ENCODE measurements around the gene KIAA0930. TPM values are rescaled to one million over a fixed set of nuclear protein-coding genes. Genes with fewer than 3 reads are reported as not detected.
A peak's percentile ranks its signal among the peaks of the same experiment; 100 is the strongest.

Gene KIAA0930
- total RNA-seq, 1 donor from 2014 or later: 21.6 TPM

- intact Hi-C loops (cut with DNase I): loop anchor here (10.0 kb wide), 1 partner anchor 75 kb away; the partner anchor contains the start of gene NUP50
- no peak for DNase-seq (ENCODE audit: low spot score)
These were observed 437 bp downstream of the KIAA0930 start for GRCh38 chr22:45240104-45240809.

DNA sequence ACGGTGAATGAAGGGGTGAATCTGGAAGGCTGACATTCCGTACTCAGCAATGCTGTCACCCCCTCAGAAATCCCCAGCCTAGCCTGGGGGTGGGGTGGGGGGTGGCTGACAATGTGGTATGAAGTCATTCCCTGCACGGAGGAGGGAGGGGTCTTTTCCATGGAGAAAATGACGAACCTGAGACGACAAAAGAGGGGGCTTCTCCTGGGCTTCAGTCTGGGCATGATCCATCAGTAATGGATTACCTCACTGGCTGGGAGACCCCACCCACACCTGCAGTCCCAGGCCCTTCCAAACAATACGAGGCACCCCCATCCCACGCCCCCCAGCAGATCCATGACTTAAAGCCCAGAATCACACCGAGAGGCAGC, 1.0 kb downstream of the KIAA0930 start:
- no peak for DNase-seq (ENCODE audit: low spot score)
- intact Hi-C loops (cut with DNase I): loop anchor here (10.0 kb wide), 1 partner anchor 75 kb away; the partner anchor contains the start of gene NUP50

GRCh38 chr22:45238957-45239680, 1.6 kb downstream of the KIAA0930 start:
- intact Hi-C loops (cut with DNase I): no loop called here
- DNase-seq (ENCODE audit: low spot score): no peak

DNA sequence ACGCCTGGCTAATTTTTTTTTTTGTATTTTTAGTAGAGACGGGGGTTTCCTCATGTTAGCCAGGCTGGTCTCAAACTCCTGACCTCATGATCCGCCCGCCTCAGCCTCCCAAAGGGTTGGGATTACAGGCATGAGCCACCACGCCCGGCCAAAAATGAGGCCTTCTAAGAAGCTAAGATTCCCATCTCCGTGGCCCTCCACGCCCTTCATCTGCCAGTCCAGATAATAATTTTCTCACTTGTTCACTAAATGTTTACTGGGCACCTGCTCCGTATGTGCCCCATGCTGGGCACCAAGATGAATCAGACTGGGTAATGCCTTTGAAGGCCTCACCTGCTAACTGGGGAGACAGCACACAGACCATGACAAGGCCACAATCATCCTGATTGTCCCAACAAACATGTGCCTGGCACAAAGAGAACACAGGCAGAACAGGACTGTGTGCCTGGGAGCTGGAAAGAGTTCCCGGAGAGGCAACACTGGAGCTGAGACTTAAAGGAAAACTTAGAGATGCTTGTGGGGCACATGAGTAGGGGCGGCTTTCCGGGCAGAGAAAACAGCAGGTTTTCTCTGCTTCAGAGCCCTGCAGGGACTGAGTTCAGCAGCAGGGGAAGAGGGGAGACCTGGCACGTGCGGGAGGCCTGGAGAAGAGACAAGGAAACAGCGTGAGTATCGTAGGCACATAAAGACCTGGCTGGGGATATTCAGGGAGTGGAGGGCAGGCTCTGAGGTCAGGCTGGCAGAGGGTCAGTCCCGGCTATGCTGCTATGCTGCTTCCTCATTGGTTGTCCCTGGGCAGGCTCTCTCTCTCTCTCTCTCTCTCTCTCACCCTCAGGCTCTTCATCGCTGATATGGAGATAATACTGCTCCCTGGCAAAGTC, 2.4 kb downstream of the KIAA0930 start:
- intact Hi-C loops (cut with DNase I): no loop called here
- DNase-seq (ENCODE audit: low spot score): no peak

DNA sequence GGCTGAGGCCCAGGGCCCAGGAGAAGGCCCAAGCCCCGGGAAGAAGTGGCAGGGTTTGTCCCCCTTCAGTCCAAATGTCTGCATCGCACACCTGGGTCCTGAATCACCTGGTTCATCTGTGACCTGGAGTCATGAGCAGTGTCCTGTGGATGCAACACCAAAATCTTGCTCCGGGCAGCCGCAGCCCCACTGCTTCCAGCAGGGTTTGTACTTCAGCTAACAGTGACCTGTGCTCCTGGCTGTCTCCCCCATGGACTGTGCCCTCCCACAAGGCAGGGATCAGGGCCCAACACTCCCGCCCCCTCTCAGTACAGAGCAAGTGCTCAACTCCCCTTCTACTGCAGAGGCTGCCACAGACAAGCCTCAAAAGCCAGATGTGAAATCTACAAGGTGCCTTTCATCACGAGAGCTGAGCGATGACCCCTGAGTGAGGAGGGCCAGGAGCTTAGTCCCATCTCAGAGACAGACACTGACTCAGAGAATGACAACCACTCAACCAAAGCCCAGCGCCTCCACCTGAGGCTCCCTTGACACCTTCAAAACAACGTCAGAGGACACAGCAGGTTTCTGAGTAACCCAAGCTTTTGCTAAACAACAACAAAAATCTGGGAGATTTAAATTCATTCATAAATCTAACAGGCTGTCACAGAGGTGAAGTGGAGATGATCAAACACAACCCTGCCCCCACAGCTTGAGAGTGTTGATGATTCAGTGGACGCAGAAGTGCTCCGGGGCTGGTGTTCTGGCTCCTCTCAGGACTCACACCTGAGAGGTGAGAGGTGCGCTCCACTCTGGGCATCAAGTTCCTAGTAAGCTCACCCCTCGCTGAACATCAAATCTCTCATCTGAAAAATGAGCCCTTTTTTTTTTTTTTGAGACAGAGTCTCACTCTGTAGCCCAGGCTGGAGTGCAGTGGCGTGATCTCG, 3.4 kb downstream of the KIAA0930 start:
- intact Hi-C loops (cut with DNase I): no loop called here

GRCh38 chr22:45235851-45236342, 4.8 kb downstream of the KIAA0930 start:
- intact Hi-C loops (cut with DNase I): no loop called here
- DNase-seq (ENCODE audit: low spot score): no peak

More for the DNA sequence above, 3.4 kb downstream of the KIAA0930 start:
- no peak for DNase-seq (ENCODE audit: low spot score)

DNA sequence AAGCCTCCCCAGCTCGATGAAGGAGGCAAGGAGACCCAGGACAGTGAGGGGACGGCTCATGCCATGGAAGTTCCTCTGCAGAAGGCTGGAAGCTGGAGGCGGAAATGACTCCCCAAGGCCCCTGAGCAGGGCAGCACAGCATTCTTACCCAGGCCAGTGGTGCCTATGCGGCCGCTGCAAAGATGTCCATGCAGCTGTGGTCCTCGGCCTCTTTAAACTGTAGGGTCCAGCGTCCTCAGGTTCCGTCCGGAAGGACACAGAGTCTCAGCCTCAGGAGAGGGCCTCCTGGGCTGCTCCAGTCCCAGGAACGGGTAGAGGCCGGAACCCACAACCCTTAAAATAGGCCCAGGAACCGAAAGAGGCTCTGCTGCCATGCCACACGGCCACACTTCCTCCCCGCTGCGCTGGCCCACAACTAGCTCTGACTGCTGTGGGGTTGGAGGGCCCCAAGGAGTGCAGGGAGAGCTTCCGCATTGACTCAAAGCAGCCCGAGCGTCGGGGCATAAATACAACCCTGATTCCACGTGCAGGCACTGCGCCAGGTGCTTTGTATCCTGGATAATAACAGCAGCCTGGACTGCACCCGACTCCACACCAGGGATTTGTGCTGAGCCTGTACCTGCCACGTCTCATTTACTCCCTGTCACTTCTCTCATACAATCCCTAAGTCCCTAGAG, 5.5 kb downstream of the KIAA0930 start:
- intact Hi-C loops (cut with DNase I): no loop called here
- DNase-seq (ENCODE audit: low spot score): peak; percentile 86

DNA sequence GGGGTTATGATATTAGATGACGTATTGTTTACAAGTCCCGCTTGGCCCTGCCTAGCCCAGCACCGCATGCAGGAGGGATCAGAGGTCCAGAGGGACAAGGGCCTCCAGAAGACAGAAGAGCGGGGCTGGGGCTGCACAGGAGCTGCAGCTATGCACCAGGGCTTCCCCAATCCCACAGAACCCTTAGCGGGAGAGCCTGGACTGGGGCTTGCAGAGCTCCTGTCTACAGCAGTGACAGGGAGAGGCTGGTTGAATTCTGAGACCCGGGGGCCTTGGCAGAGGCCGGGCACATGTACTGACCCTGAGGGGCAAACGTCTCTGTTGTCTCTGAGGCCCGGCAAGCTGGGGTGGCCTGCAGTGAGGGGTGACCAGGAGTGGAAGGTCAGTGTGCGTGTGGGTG, 6.9 kb downstream of the KIAA0930 start:
- no peak for DNase-seq (ENCODE audit: low spot score)
- intact Hi-C loops (cut with DNase I): no loop called here

DNA sequence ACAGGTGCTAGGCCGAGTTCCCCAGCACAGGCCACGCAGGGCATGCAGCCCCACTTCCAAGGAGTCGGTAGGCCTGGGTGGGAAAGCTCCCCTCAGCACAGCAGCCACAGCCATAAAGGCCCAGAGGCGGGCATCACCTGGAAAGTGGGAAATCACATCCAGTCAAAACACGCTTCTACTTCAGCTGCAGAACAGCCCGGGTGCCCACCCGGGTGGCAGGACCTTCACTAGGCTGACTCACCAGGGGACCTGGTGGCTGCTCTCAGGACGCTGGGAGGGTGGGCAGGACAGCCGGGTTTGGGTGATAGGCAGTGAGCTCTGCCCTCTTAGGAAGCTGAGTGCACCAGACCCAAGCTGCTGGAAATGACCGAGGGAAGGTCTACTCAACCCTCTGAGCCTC, 7.3 kb downstream of the KIAA0930 start:
- intact Hi-C loops (cut with DNase I): no loop called here

GRCh38 chr22:45231293-45231692, 9.4 kb downstream of the KIAA0930 start:
- no peak for DNase-seq (ENCODE audit: low spot score)
- intact Hi-C loops (cut with DNase I): no loop called here

More for the DNA sequence above, 7.3 kb downstream of the KIAA0930 start:
- no peak for DNase-seq (ENCODE audit: low spot score)

DNA sequence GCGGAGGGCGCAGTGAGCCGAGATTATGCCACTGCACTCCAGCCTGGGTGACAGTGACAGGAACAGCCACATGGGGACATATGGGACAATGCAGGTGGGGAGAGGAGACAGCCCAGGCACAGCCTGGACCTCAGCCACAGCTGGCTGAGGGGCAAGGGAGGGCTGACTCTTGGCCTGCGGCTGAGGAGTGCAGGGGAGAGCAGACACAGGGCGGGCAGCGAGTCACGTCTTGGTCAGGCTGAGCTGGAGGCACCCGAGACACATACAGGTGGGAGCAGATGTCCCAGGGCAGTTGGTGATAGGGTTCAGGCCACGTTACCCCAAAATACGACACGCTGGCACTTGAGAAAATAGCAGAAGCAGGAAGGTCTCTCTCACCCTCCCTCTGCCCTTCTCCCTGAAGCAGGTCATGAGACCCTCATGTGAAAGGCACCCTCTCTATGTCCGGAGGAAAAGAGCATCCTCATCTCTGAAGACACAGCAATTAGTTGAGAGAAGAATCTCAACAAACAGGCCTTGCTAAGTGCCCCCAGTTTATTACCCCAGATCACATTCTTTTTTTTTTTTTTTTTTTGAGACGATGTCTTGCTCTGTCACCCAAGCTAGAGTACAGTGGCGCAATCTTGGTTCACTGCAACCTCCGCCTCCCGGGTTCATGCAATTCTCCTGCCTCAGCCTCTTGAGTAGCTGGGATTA, 10.5 kb downstream of the KIAA0930 start:
- DNase-seq (ENCODE audit: low spot score): no peak
- intact Hi-C loops (cut with DNase I): no loop called here

- DNase-seq (ENCODE audit: low spot score): no peak
- intact Hi-C loops (cut with DNase I): no loop called here
These were observed 11.5 kb downstream of the KIAA0930 start for GRCh38 chr22:45229181-45229580.

GRCh38 chr22:45228401-45228754, 12.3 kb downstream of the KIAA0930 start:
- intact Hi-C loops (cut with DNase I): no loop called here

DNA sequence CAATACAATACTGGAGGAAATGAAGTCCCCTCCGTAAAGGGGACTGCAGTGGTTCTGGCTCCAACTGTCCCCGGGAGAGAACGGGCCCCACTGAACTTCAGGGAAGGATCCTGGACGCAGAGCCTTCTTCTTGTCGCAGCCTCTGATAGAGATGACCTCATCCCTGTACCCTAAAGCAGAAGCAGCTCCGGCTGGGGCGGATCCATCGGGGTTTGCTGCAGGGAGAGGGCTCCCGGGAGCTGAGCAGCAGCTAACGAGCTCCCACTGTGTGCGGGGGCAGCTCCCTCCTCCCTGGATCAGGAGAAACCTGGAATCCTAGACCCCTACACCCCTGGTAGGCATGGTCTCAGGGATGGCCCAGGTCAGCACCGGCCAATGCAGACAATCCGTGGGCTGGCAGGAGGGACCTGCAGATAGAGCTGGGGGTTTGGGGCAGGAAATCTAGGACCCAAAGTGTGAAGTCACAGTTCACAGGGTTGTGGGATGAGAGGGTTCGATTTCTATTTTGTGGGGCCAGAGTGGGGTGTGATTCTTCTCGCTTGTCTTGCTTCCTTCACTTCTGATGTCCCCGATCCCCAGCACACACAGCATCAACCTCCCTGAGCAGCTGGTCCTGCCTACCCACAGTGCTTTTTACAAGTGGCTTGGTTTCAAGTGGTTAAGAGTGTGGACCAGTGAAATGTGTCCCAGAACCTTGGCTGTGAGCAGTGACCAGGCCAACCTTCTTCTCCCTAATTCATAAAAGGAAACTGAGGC, 12.9 kb downstream of the KIAA0930 start:
- intact Hi-C loops (cut with DNase I): no loop called here
- no peak for DNase-seq (ENCODE audit: low spot score)

More at GRCh38 chr22:45228401-45228754, 12.3 kb downstream of the KIAA0930 start:
- DNase-seq (ENCODE audit: low spot score): no peak

- no peak for DNase-seq (ENCODE audit: low spot score)
- intact Hi-C loops (cut with DNase I): no loop called here
These were observed 14.0 kb downstream of the KIAA0930 start for GRCh38 chr22:45226503-45227186.

GRCh38 chr22:45225732-45226502, 14.8 kb downstream of the KIAA0930 start:
- DNase-seq (ENCODE audit: low spot score): no peak

More at GRCh38 chr22:45225732-45226502, 14.8 kb downstream of the KIAA0930 start:
- intact Hi-C loops (cut with DNase I): no loop called here
